Activated CD4-positive, CD25-positive, alpha-beta regulatory T cell (primary cell): ENCODE measurements around the gene CHST3.
"Not testable (repeated sequence)": the region's sequence is repeated elsewhere in the genome, so short reads cannot be mapped to it uniquely, and the experiment has no call there.

Source experiments
- DNase-seq, 4 experiments: peaks; one replicate each; lab custom pipeline; 2025; lab: John Stamatoyannopoulos, UW

The CHST3 gene

DNA sequence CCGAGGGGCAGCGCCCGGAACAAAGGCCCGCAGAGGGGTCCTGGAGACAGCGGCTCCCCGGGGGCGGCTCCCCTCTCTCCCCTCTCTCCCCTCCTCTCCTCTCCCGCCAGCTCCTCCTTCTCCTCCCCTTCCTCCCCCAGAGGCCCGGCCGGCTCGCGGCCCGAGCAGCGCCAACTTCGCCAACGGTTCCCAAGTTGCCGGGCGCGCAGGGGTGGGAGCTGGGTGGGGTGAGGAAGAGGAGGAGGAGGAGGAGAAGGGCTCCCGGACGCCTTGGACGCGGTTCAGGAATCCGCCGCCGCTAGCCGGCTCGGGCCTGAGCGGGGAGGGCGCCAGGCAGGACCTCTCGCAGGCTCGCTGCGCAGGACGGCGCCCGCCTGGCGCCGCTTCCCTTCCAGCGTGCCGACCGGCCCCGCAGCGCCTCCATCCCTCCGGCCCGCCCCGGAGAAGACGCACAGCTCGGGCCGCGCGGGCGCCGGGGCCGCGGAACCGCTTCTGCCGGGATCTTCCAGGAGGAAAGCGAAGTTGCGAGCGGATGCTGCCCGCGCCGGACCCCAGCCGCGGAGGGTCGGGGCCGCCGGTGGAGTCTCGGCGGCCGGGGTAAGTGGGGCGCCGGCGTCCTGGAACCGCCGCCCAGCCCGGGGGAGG is at the start of gene CHST3:
Gene CHST3, plus strand, starts transcription at position 298 of the 645 bp plus-strand sequence. CDS start 41,448 bp downstream, outside the sequence.
- DNase-seq = no peak

- DNase-seq = no peak
Observed at GRCh38 chr10:71916827-71917226, 47.4 kb upstream of the CHST3 start.

DNA sequence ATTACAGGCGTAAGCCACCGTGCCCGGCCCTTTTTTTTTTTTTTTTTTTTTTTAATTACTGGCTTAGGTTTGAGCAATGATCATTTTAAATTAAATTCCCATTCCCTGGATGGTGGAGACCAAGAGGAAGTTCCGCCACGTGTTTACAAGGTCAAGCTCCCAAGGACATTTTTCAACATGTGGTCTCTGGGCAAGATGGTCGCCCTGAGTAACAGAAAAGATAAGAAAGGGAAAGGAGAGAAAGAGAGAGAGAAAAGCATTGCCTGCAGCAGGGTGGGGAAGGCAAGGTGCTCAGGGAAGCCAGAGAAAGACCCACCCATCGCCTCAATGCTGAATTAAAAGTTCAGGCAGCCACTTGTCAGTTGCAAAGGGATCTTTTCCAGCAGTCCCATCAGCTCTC is 45.2 kb upstream of the CHST3 start:
- DNase-seq = no peak

DNA sequence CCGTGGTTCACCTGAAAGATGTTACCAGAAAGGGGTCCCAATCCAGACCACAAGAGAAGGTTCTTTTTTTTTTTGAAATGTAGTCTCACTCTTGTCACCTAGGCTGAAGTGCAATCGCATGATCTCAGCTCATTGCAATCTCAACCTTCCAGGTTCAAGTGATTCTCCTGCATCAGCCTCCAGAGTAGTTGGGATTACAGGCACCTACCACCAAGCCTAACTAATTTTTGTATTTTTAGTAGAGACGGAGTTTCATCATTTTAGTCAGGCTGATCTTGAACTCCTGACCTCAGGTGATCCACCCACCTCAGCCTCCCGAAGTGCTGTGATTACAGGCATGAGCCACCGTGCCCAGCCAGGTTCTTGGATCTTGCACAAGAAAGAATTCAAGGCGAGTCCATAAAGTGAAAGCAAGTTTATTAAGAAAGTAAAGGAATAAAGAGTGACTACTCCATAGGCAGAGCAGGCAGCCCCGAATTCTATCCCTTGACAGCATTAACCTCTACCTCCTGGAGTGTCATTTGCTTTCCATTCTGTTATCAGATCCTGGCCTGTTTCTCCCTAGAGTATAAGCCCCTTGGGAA is 44.1 kb upstream of the CHST3 start:
- DNase-seq = not testable (repeated sequence)

DNA sequence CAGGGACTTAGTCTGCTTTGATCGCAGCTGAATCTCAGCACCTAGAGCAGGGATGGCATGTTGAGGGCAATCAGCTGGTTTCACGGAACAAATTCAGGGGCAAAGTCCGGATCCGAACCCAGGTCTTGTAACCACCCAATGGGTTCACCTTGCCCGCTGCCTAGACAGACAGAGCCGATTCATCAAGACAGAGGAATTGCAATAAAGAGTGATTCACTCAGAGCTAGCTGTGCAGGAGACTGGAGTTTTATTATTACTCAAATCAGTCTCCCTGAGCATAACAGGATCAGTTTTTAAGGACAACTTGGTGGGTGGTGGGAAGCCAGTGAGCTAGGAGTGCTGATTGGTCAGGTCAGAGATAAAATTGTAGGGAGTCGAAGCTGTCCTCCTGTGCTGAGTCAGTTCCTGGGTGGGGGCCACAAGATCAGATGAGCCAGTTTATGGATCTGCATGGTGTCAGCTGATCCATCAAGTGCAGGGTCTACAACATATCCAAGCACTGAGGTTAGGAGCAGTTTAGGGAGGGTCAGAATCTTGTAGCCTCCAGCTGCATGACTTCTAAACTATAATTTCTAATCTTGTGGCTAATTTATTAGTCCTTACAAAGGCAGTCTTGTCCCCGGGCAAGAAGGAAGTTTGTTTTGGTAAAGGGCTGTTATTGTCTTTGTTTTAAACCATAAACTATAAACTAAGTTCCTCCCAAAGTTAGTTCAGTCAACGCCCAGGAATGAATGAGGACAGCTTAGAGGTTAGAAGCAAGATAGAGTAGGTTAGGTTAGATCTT is 43.5 kb upstream of the CHST3 start:
- no peak for DNase-seq

DNA sequence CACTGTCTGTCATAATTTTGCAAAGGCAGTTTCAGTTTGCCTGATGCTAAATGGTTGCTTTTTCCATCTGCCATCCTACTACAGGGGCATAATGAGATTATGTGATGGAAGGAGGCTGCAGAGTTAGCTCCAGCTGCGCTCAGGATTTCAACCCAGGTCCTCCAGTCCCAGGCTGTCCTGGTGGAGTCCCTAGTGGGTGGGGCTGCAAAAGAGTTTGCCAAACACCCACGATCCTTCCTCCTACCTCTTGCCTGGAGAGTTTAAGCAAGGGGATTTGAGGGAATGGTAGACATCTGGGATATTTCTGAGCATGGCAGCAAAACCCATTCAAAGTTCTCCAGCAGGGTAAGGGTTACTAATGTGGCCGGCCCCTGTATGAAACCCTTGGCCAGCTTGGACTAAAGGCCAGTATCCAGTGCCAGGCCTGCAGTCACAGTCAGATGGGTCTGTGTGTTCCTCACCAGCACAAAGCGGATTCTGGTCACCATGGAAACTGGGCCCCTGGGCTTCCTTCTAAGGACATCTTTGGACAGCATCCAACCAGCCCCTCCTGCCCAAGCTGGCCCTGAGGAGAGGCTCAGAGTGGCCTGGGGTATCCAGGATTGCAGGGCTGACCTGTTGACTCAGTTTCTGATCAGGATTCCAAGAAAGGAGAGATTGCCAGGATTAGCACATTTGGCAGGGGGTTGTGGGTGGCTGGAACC is 42.7 kb upstream of the CHST3 start:
- DNase-seq = no peak

DNA sequence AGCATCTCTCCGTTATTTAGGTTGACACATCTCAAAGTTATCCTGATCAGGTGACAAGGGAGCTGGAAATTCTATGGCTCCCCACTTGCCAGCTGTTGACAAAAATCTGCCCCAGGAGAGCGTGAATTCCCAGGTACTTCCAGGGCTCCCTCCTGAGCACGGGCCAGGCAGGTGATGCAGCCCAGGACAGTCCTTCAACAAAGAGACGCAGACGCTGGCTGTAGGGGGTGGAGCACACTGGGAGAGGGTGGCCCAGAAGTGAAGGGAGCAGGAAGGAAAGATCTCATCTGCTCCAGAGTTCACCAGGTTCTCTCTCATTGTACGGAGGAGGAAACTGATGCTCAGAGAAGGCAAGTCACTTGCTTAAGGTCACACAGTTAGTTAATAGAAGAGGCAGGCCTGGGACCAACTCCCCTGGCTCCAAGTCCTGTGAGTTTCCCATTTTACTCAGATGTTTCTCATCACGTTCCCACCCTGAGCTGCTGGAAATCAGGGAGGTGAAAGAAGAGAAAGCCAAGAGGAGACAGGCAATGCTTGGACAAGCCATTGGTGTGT is 41.0 kb upstream of the CHST3 start:
- DNase-seq = no peak

GRCh38 chr10:71924771-71925170 is 39.4 kb upstream of the CHST3 start:
- DNase-seq = no peak

GRCh38 chr10:71927159-71927558 is 37.0 kb upstream of the CHST3 start:
- DNase-seq = no peak

GRCh38 chr10:71927776-71928592 is 36.2 kb upstream of the CHST3 start:
- no peak for DNase-seq

DNA sequence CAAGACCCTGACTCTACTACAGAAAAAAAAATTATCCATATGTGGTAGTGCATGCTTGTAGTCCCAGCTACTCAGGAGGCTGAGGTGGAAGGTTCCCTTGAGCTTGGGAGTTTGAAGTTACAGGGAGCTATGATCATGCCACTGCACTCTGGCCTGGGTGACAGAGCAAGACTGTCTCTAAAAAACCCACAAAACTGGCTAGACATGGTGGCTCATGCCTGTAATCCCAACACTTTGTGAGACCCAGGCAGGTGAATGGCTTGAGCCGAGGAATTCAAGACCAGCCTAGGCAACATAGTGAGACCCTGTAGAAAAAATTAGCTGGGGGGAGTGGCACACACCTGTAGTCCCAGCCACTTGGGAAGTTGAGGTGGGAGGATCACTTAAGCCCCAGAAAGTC is 32.9 kb upstream of the CHST3 start:
- DNase-seq = no peak

- no peak for DNase-seq
Observed at GRCh38 chr10:71933651-71934050, 30.5 kb upstream of the CHST3 start.

GRCh38 chr10:71938211-71938610 is 26.0 kb upstream of the CHST3 start:
- DNase-seq = no peak

GRCh38 chr10:71939304-71939703 is 24.9 kb upstream of the CHST3 start:
- DNase-seq = no peak

DNA sequence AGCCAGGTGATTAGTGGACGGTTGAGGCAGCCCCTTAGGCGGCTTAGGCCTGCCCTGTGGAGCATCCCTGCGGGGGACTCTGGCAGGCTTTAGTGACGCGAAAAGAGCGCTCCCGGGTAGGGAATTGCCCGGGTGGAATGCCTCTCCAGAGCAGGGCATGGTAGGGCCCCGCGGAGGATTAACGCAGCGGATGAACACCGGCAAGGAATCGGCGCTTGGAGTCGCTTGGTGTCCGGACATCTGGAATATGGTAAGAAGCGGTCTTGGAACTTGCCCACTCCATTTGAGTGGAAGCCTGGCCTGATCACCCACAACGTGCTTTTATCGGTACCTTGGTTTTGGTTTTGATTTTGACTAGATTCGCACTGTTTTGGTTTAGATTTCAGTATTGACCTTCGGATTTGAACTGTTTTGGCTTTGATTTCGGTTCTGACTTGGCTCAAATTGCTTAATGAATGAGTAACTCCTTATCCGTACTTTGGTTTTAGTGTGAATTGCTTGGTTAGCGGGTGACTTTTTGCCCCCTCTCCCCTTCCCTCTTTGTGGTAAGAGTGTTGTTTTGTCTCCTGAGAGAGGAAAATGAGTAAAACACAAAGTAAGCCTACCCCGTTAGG is 24.2 kb upstream of the CHST3 start:
- DNase-seq = no peak

GRCh38 chr10:71940752-71941151 is 23.4 kb upstream of the CHST3 start:
- no peak for DNase-seq

DNA sequence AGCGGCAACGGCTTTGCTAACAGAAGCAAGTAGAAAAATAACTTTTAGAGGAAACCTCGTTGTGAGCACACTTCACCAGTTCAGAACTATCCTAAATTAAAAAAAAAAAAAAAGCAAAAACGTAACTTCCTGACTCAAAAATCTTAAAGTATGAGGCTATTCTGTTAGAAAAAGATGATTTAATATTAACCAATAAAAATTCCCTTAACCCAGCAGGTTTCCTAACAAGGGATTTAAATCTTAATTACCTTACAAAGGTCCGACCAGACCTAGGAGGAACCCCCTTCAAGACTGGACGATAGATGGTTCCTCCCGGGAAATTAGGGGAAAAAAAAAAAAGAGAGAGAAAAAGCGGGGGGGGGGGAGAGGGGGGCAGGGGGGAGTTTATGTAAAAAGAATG is 22.9 kb upstream of the CHST3 start:
- DNase-seq = no peak

DNA sequence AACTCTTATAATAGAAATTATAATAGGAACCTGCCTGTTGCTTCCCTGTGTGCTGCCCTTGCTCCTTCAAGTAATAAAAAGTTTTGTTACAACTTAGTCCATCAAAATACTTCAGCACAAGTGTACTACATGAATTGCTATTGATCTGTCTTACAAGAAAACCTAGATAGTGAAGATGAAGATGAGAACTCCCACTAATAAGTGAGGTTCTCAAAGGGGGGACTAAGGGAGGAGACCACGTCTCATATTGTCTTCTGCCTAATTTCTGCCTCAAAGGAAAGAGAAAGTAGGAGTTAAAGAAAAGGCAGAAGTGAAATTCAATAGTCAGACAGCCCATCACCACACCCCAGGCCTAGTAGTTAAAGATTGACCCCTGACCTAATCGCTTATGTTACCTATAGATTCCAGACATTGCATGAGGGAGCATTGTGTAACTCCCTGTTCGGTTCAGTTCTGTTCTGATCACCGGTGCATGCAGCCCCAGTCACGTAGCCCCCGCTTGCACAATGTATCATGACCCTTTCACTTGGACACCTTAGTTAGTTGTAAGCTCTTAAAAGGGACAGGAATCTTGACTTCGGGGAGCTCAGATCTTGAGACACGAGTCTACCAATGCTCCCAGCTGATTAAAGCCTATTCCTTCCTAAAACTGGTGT is 18.2 kb upstream of the CHST3 start:
- DNase-seq = no peak

GRCh38 chr10:71946700-71947099 is 17.5 kb upstream of the CHST3 start:
- no peak for DNase-seq

DNA sequence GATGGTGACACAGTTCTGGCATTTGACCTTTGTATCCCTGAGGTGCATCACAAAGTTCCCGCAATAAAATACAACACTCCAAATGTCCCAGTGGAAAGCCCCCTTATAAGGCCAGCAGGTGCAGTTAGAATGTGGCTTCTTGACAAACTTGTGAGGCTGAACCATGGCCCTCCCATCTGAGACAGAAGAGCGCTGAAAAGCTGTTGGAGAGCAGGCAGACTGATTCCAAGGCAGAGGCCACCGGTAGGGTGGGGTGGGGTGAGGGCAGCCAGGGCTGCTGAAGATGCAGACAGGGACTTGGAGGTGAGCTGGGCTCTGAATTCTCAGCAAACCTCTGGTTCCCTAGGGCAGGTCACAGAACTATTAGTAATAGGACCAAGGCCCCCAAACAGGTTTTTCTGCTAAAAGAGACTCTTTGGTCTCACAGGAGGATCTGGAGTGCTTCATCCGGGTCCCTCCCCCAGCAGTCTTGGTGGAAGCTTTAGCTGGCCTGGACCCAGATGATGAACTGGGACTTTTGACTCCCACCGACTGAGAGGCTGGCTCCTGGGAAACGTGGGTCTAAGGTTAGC is 15.6 kb upstream of the CHST3 start:
- DNase-seq = no peak
